HEK293T (cell line): ENCODE measurements around the gene MAF.

ENCODE experiments used
- CTCF ChIA-PET: fragments of 350-600 bp; formaldehyde crosslinking; extraction: SDS; loops from one replicate; lab custom pipeline; 2021; ENCODE audit warnings: antibody characterized with exemption, inconsistent platforms; lab: Yijun Ruan, JAX
- POLR2A ChIA-PET: fragments of 350-600 bp; formaldehyde crosslinking; extraction: SDS; loops from one replicate; lab custom pipeline; 2020; ENCODE audit warnings: antibody characterized with exemption, inconsistent platforms; lab: Yijun Ruan, JAX
- DNase-seq: peaks from one replicate; pipeline ENCODE4 v3.0.0; 2012; ENCODE audit warnings: mixed read lengths; ENCODE audit errors: extremely low spot score
- ARNT ChIP-seq: fragments of 450-650 bp; IDR thresholded peaks from 2 replicates; pipeline ENCODE4 v1.6.1; 2017; ENCODE audit warnings: mild to moderate bottlenecking
- BHLHE40 ChIP-seq: fragments of 450-650 bp; IDR thresholded peaks from 2 replicates; pipeline ENCODE4 v1.6.1; 2016; ENCODE audit warnings: mild to moderate bottlenecking, moderate library complexity, borderline replicate concordance
- CTBP1 ChIP-seq: fragments of 450-650 bp; IDR thresholded peaks from 2 replicates; pipeline ENCODE4 v1.6.1; 2016; ENCODE audit warnings: borderline replicate concordance
- ELF4 ChIP-seq: fragments of 450-650 bp; IDR thresholded peaks from 2 replicates; pipeline ENCODE4 v1.6.1; 2017; ENCODE audit warnings: antibody characterized with exemption
- FOXA1 ChIP-seq: fragments of 450-650 bp; IDR thresholded peaks from 2 replicates; pipeline ENCODE4 v1.6.1; 2016; ENCODE audit warnings: mild to moderate bottlenecking
- FOXK2 ChIP-seq: fragments of 450-650 bp; IDR thresholded peaks from 2 replicates; pipeline ENCODE4 v1.6.1; 2016; ENCODE audit warnings: mild to moderate bottlenecking
- FOXM1 ChIP-seq: fragments of 450-650 bp; IDR thresholded peaks from 2 replicates; pipeline ENCODE4 v1.6.1; 2017; ENCODE audit warnings: mild to moderate bottlenecking, borderline replicate concordance
- HDGF ChIP-seq: fragments of 450-650 bp; IDR thresholded peaks from 2 replicates; pipeline ENCODE4 v1.6.1; 2017; ENCODE audit warnings: antibody characterized with exemption, borderline replicate concordance
- L3MBTL2 ChIP-seq: fragments of 450-650 bp; conservative IDR thresholded peaks from 2 replicates; pipeline ENCODE4 v1.6.1; 2016; ENCODE audit warnings: mild to moderate bottlenecking
- LEF1 ChIP-seq: fragments of 450-650 bp; IDR thresholded peaks from 2 replicates; pipeline ENCODE4 v1.6.1; 2017; ENCODE audit warnings: mild to moderate bottlenecking, borderline replicate concordance
- NFRKB ChIP-seq: fragments of 450-650 bp; IDR thresholded peaks from 2 replicates; pipeline ENCODE4 v1.6.1; 2016; ENCODE audit warnings: mild to moderate bottlenecking, moderate library complexity
- PKNOX1 ChIP-seq: fragments of 450-650 bp; IDR thresholded peaks from 2 replicates; pipeline ENCODE4 v1.6.1; 2016
- SP1 ChIP-seq: fragments of 450-650 bp; IDR thresholded peaks from 2 replicates; pipeline ENCODE4 v1.6.1; 2017
- SUZ12 ChIP-seq: fragments of 450-650 bp; IDR thresholded peaks from 2 replicates; pipeline ENCODE4 v1.6.1; 2016; ENCODE audit warnings: mild to moderate bottlenecking
- TARDBP ChIP-seq: fragments of 450-650 bp; IDR thresholded peaks from 2 replicates; pipeline ENCODE4 v1.6.1; 2016
- ZNF384 ChIP-seq: fragments of 450-650 bp; IDR thresholded peaks from 2 replicates; pipeline ENCODE4 v1.6.1; 2016

MAF gene

GRCh38 chr16:79557421-79557820 lies 43.1 kb downstream of the MAF start:
- CTCF ChIA-PET, result no interaction called here
- TF ChIP-seq FOXK2 (no peak), HDGF (no peak), LEF1 (no peak), ARNT (no peak), NFRKB (no peak), ZNF384 (no peak), FOXM1 (no peak), SP1 (no peak), SUZ12 (no peak), BHLHE40 (no peak)
- POLR2A ChIA-PET, result no interaction called here
- no peak for DNase-seq

GRCh38 chr16:79554912-79555311 lies 45.6 kb downstream of the MAF start:
- CTCF ChIA-PET, result no interaction called here
- no peak for TF ChIP-seq BHLHE40
- TF ChIP-seq CTBP1, result no peak
- no peak for TF ChIP-seq SP1
- TF ChIP-seq SUZ12, result no peak
- TF ChIP-seq FOXM1, result no peak
- no peak for TF ChIP-seq ELF4
- no peak for TF ChIP-seq ARNT
- no peak for TF ChIP-seq LEF1
- no peak for TF ChIP-seq TARDBP
- TF ChIP-seq NFRKB, result no peak
- no peak for TF ChIP-seq FOXA1
- no peak for TF ChIP-seq FOXK2
- no peak for TF ChIP-seq ZNF384
- POLR2A ChIA-PET, result no interaction called here
- no peak for DNase-seq

GRCh38 chr16:79550373-79550772 lies 50.2 kb downstream of the MAF start:
- CTCF ChIA-PET, result no interaction called here
- TF ChIP-seq TARDBP, result no peak
- TF ChIP-seq FOXM1, result no peak
- no peak for TF ChIP-seq LEF1
- TF ChIP-seq SUZ12, result no peak
- TF ChIP-seq FOXA1, result no peak
- no peak for TF ChIP-seq HDGF
- TF ChIP-seq NFRKB, result no peak
- TF ChIP-seq ZNF384, result no peak
- no peak for TF ChIP-seq ELF4
- TF ChIP-seq ARNT, result no peak
- TF ChIP-seq FOXK2, result no peak
- TF ChIP-seq CTBP1, result no peak
- no peak for TF ChIP-seq L3MBTL2
- no peak for TF ChIP-seq BHLHE40
- no peak for TF ChIP-seq SP1
- TF ChIP-seq PKNOX1, result no peak
- DNase-seq, result no peak
- POLR2A ChIA-PET, result no interaction called here

GRCh38 chr16:79547085-79547484 lies 53.5 kb downstream of the MAF start:
- DNase-seq, result no peak
- TF ChIP-seq FOXA1, result no peak
- no peak for TF ChIP-seq TARDBP
- TF ChIP-seq NFRKB, result no peak
- no peak for TF ChIP-seq PKNOX1
- no peak for TF ChIP-seq ZNF384
- TF ChIP-seq L3MBTL2, result no peak
- TF ChIP-seq ARNT, result no peak
- TF ChIP-seq ELF4, result no peak
- TF ChIP-seq LEF1, result no peak
- TF ChIP-seq CTBP1, result no peak
- TF ChIP-seq HDGF, result no peak
- TF ChIP-seq BHLHE40, result no peak
- TF ChIP-seq FOXK2, result no peak
- no peak for TF ChIP-seq FOXM1
- no peak for TF ChIP-seq SUZ12
- no peak for TF ChIP-seq SP1
- ChIA-PET POLR2A (no interaction called here), CTCF (no interaction called here)
